ENCODE results near the gene HSF2.
A peak's percentile ranks its signal among the peaks of the same experiment; 100 is the strongest.

Gene HSF2

GRCh38 chr6:122399348-122400120 is at the start of gene HSF2:
TSS of gene HSF2 (plus strand) at chr6:122399652. CDS start at chr6:122399738, 86 bp downstream.
- DNase-seq: peak; percentile 99

GRCh38 chr6:122352981-122353664 is 46.3 kb upstream of the HSF2 start:
- peak; percentile 47 for DNase-seq

GRCh38 chr6:122360809-122361208 is 38.6 kb upstream of the HSF2 start:
- no peak for DNase-seq

GRCh38 chr6:122361314-122361979 is 38.0 kb upstream of the HSF2 start:
- DNase-seq: no peak

GRCh38 chr6:122363769-122364483 is 35.5 kb upstream of the HSF2 start:
- DNase-seq: peak; percentile 46

GRCh38 chr6:122365775-122366403 is 33.6 kb upstream of the HSF2 start:
- DNase-seq: no peak

GRCh38 chr6:122367171-122367570 is 32.3 kb upstream of the HSF2 start:
- no peak for DNase-seq

- no peak for DNase-seq
These were observed 29.9 kb upstream of the HSF2 start for GRCh38 chr6:122369536-122369935.

GRCh38 chr6:122372647-122373046 is 26.8 kb upstream of the HSF2 start:
- DNase-seq: no peak

GRCh38 chr6:122374307-122374706 is 25.1 kb upstream of the HSF2 start:
- no peak for DNase-seq

- no peak for DNase-seq
These were observed 23.2 kb upstream of the HSF2 start for GRCh38 chr6:122376246-122376645.

GRCh38 chr6:122381494-122382265 is 17.8 kb upstream of the HSF2 start:
- DNase-seq: peak; percentile 73

- DNase-seq: no peak
These were observed 13.4 kb upstream of the HSF2 start for GRCh38 chr6:122385857-122386612.

GRCh38 chr6:122388945-122389344 is 10.5 kb upstream of the HSF2 start:
- DNase-seq: no peak

GRCh38 chr6:122389704-122390372 is 9.6 kb upstream of the HSF2 start:
- no peak for DNase-seq

GRCh38 chr6:122392564-122393350 is 6.7 kb upstream of the HSF2 start:
- DNase-seq: no peak

- DNase-seq: no peak
These were observed 6.0 kb upstream of the HSF2 start for GRCh38 chr6:122393351-122393896.

- DNase-seq: no peak
These were observed 5.4 kb upstream of the HSF2 start for GRCh38 chr6:122394016-122394415.

- DNase-seq: no peak
These were observed 451 bp upstream of the HSF2 start for GRCh38 chr6:122399055-122399347.

- no peak for DNase-seq
These were observed 634 bp downstream of the HSF2 start for GRCh38 chr6:122400121-122400450.
